Neural progenitor cell (in vitro differentiated cells): ENCODE results near the gene MACO1.

Experiments used
- EZH2 ChIP-seq: fragments of 200-600 bp; sonication (generic); IDR thresholded peaks from 2 replicates; pipeline ENCODE4 v1.6.1; 2017; ENCODE audit warnings: antibody characterized with exemption, mild to moderate bottlenecking, moderate library complexity
- EZH2phosphoT487 ChIP-seq: fragments of 200-600 bp; sonication (generic); IDR thresholded peaks from 2 replicates; pipeline ENCODE4 v1.6.1; 2017; ENCODE audit warnings: antibody characterized with exemption
- TF ChIP-seq, protein P1 (sequence below): fragments of 200-600 bp; sonication (generic); IDR thresholded peaks from 2 replicates; pipeline ENCODE4 v1.5.1; 2017; ENCODE audit warnings: antibody characterized with exemption, mild to moderate bottlenecking

DNA sequence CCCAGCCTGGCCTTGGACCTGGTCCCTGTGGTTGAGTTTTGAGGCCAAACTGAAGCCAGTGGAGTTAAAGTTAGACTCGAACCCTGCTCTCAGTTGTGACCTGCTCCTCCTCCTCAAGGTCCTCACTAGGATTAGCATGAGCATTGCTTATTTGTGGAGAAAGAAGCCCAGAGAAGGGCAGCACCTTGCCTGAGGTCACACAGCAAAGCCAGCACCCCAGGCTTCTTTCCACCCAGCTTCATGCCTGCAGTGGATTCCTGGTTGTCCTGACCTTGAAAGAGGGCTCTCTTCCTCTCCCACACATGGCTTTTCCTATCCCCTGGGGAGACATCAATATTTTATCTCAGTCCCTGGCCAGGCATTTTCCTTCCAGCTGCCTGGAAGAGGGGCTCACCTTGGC lies 115.5 kb downstream of the MACO1 start:
- TF ChIP-seq, protein P1, sequence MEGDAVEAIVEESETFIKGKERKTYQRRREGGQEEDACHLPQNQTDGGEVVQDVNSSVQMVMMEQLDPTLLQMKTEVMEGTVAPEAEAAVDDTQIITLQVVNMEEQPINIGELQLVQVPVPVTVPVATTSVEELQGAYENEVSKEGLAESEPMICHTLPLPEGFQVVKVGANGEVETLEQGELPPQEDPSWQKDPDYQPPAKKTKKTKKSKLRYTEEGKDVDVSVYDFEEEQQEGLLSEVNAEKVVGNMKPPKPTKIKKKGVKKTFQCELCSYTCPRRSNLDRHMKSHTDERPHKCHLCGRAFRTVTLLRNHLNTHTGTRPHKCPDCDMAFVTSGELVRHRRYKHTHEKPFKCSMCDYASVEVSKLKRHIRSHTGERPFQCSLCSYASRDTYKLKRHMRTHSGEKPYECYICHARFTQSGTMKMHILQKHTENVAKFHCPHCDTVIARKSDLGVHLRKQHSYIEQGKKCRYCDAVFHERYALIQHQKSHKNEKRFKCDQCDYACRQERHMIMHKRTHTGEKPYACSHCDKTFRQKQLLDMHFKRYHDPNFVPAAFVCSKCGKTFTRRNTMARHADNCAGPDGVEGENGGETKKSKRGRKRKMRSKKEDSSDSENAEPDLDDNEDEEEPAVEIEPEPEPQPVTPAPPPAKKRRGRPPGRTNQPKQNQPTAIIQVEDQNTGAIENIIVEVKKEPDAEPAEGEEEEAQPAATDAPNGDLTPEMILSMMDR, result no peak
- TF ChIP-seq EZH2phosphoT487 (no peak), EZH2 (no peak)
